GM19328 (cell line): Measurements from ENCODE around the gene SPEF1.

Experiments used
- ATAC-seq: cut with Tn5 transposase; IDR thresholded peaks from one replicate; pipeline ENCODE4 v1.9.1; 2021; ENCODE audit warnings: mild to moderate bottlenecking, moderate library complexity; ENCODE audit not compliant: unreplicated experiment

The SPEF1 gene

DNA sequence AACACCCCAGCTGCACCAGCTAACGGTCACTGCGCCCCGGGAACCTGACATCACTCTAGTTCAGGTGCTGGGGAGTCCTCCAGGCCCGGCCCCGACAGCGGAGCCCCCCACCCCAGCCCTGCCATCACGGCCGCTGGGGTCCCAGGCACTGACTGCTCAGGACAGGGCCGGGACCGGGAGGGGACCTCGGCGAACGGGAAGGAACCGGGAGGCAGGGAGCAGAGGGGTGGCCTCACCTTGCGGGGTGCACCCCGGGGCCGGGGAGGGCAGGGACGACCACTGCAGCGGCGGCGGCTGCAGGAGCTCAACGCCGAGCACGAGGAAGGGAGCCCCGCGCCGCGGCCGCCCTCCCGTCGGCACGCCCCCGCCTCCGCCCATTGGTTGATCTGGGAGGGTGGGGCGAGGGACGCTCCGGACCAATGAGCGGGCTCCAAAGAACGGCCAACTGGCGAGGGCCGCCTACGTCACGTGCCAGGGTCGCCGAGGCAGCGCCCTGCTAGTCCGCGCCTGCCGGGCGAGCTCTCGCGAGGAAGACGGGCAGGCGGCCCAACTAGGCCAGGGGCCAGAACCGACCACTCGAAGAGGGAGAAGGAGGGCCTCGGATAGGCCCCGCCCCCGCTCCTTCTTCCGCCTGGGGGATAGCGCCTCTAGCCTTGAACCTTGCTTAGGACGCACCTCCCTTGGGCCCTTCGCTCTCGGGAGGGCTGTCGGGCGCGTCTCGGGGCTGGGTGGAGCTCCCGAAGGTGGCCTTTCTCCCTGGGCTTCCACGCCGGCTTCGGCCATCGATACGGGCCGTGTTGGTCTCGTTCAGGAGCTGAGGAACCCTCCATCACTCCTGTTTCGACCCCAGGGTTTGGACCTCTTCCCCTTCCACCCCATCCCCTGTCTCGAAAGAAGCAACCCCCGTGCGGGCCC is 13.6 kb downstream of the SPEF1 start, which contains the start of gene ADISSP:
Gene ADISSP, minus strand, starts transcription at position 327 of the 915 bp plus-strand sequence. CDS start 7,653 bp downstream, outside the sequence.
- ATAC-seq: peak; percentile 95

DNA sequence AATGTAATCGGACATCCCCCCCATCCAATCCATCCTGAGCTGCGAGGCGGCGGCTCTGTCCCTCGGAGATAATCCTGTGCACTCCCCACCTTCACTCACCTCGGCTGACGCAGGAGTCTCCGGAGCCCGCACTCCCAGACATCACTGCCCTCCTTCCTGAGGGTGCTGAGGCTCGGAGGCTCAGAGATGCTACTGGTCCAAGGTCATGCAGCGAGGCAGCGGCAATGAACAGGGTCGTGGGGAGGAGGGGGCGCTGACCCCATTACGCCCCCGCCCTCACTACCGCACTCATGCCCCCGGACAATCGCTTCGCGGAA is 14.2 kb downstream of the SPEF1 start:
- ATAC-seq: no peak

- no peak for ATAC-seq
Measured at GRCh38 chr20:3766422-3767109, 14.7 kb downstream of the SPEF1 start.

DNA sequence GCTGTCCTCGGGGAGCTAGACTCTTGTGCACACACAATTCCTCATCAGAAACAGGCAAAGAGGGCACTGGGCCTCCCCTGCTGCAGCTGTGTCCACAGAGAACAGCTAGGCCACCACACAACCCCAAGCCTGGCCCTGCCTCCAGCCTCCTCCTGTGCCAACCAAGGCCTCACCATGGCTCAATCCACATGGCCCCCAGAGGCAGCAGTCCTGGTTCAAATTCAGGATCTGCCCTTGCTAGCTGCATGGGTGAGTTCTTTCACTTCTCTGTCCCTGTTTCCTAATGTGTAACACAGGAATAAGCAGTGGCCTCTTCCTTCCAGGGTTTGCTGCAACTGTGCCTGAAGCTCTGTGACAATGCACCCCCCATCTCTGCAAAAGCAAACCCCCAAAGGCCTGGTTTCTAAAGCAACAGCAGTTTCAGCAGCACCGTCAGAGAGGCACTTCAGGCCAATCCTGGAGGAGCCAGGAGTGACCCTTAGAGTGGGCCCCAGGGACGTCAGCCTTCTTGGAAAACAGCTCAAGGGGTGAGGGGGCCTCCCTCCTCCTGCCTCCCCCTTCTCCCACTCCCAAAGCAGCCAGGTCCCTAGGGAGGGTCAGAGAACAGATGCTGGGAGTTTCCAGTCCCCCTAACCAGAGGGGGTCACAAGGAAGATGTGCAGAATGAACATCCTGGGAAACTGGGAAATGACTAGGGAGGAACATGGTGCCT is 15.9 kb downstream of the SPEF1 start:
- no peak for ATAC-seq

DNA sequence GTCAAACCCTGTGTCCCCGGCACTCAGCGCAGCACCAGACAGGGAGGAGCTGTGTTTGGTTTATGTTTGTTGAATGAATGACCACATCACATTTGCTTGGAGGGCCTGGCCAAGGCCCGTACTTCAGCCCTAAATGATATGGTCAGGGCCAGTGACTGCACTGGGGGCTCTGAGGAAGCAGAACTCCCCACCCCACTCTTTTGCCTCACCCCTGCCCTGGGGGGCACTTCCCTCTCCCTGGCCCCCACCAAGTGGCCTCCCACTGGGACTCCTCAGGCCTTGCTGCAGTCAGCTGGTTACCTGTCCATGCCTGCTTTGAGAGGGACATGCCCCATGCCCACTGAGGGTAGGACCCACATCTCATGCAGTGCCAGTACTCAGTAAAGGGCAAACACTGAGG is 16.6 kb downstream of the SPEF1 start:
- no peak for ATAC-seq

DNA sequence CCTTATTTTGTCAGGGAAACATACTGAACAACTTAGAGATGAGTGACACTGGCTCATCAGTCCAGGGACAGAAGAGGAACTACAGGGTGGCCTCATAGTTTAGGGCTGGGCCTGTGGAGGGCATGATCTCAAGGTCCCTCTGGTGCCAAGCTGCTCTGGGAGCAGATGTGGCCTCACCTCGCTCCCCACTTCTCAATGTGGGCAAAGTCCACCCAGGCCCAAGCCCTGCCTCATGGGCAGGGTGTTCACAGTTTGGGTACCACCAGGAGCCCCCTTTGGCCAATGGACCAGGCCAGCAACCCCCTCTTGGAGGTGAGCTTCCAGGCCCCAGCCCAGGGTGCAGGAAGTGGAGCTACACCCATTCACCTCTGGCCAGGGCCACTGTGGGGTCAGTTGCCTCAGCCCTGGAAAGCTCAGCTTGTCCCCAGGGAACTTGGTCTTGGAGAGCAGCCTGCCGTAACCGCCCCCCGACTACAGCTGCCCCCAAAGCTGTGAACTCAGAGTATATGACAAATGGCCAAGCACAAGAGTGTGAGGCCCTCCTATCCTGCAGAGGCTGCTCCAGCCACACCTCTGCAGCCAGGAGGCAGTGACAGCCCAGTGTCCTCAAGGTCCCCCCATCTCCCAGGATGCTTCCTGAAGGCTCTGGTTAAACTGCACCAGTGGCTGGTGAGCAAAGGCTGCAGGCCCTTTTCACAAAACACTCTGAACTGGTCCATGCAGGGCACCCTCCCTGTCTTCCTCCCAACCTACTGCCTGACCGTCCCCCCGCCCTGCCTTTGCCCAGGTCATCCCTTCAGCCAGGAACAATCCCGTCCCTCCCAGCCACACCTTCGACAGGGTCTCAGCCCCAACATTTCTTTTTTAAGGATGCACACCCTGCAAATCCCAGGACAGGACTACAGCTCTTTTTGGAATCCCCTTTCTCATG is 17.3 kb downstream of the SPEF1 start:
- no peak for ATAC-seq

- no peak for ATAC-seq
Measured at GRCh38 chr20:3760655-3761348, 20.4 kb downstream of the SPEF1 start.

- no peak for ATAC-seq
Measured at GRCh38 chr20:3759884-3760283, 21.4 kb downstream of the SPEF1 start.

- no peak for ATAC-seq
Measured at GRCh38 chr20:3759316-3759823, 21.9 kb downstream of the SPEF1 start.

- ATAC-seq: no peak
Measured at GRCh38 chr20:3758566-3758965, 22.7 kb downstream of the SPEF1 start.

DNA sequence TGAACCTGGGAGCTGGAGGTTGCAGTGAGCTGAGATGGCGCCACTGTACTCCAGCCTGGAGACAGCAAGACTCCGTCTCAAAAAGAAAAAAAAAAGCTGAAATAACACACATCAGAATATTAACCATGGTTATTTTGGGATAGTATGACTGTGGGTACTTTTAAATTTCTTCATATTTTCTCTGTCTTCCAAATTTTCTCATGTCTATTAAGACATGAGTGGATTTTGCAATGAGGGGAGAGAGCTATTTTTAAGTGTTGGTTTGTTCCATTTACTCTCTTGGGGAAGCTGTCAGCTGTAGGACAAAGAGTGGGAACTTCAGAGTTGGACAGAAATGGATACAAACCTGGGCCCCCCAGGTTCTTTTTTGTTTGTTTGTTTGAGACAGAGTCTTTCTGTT is 24.0 kb downstream of the SPEF1 start:
- ATAC-seq: no peak

GRCh38 chr20:3755814-3756480 is 25.3 kb downstream of the SPEF1 start:
- ATAC-seq: no peak

DNA sequence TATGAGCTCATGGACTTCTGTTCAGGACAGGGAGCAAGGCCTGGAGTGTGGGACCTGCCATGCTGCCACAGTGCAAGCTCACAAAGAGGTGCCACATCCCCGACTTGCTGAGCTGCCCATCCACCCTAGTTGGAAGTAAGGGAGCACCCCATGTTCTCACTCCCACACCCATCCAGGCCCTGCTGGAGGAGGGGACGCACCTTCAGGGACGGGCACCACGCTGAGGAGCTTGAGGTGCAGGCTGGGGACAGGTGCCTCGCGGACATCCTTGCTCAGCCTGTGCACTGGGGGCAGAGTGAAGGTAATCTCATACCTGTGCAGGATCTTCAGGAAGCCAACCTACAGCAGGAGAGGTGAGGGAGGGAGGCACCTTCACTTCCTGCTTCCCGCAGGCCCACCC is 26.0 kb downstream of the SPEF1 start:
- ATAC-seq: no peak

- no peak for ATAC-seq
Measured at GRCh38 chr20:3754276-3754630, 27.0 kb downstream of the SPEF1 start.

GRCh38 chr20:3753501-3754275 is 27.6 kb downstream of the SPEF1 start:
- ATAC-seq: no peak

- ATAC-seq: no peak
Measured at GRCh38 chr20:3753098-3753497, 28.1 kb downstream of the SPEF1 start.

GRCh38 chr20:3752386-3752759 is 28.9 kb downstream of the SPEF1 start:
- no peak for ATAC-seq

GRCh38 chr20:3751675-3752385 is 29.4 kb downstream of the SPEF1 start:
- no peak for ATAC-seq
